NCI-H2107 treated with DMSO at 0.1 percent for 48 hours (cell line): Measurements from ENCODE around the gene AGGF1.
"Not testable (repeated sequence)": the region's sequence is repeated elsewhere in the genome, so short reads cannot be mapped to it uniquely, and the experiment has no call there.

Source experiments
- DNase-seq: peaks from one replicate; lab custom pipeline; 2025; ENCODE audit not compliant: unreplicated experiment; lab: John Stamatoyannopoulos, UW

The AGGF1 gene

DNA sequence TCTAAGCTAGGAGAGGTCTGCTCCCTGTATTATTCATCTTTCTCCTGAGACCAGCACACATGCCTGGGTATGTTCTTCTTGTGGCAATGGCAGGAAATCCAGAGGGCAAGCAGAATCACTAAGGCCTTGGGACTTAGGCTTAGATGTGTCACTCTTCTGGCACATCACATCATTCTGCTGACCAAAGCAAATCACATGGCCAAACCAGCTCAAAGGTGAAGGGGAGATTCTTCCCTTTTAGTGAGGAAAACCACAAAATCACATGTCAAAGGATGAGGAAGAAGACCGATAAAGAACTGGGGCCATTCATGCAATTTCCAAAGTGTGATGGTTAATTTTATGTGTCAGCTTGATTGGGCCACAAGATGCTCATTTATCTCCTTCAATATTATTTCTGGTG lies 5.7 kb upstream of the AGGF1 start:
- no peak for DNase-seq

DNA sequence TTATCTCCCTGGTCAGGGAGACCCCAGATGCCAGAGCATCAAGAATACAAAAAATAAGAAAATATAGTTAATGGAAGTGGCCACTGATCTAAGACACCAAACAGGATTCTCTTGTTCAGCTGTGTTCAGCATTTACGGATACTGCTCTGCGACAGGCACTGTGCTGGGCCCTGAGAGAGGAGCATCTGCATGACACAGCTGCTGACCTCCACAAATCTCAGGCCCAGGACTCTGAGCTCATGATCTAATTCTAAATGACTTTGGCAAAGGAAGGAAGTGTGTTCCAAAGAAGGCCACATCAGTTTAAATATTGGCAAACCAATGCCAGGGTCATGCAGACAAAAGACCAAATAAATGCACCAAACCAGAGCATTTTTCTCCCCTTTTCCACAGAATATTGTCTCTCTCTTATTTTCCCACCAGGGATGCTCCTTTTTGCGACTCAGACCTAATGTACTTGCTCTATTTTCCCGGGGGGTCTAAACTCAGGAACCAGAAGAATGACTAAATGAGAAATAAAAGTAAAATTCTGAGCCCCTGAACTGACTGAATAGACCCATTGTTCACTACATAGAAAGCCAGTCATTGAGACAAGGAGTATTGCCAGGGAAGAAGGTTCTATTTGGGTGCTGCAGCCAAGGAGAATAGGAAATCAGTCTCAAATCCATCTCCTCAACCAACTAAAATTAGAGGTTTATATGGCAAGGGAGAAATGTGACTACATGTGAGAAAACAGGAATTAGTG lies 1.4 kb upstream of the AGGF1 start:
- no peak for DNase-seq

- DNase-seq, result no peak
Measured at GRCh38 chr5:77029376-77029885, 773 bp upstream of the AGGF1 start.

DNA sequence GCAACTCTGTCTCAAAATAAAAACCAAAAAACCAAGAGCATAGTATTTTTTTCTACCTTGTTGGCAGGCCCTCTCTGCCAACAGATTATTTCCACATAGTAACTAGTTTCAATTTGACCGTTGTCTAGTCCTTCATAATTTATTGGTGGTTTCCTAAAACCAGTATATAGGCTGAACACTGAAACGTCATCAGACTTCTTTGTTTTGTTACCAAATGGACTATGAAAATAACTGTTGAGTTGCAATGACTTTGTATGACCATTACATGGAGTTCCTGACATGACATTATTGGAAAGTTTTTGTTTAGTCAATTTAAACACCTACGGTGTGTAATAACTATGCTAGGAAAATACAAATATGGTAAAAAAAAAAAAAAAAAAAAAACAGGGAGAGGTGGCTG lies 1.7 kb downstream of the AGGF1 start:
- DNase-seq, result no peak

DNA sequence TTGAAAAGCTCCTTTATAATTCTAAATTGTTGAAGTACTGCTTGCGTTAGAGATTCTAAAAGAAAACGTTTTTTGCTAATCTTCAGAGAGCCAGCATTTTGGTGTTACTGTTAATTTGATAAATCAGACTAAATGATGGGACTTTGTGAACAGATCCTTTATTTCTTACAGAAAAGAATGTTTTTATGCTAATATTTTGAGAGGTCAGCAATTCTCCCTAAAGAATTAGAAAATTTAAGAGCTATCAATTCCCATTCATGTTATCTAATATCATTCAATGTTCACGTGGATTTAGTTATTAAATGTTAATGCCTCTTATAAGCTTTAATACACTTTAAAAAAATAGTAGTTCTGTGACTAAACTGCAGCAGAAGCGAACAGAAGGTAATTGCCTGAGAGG lies 2.4 kb downstream of the AGGF1 start:
- no peak for DNase-seq

DNA sequence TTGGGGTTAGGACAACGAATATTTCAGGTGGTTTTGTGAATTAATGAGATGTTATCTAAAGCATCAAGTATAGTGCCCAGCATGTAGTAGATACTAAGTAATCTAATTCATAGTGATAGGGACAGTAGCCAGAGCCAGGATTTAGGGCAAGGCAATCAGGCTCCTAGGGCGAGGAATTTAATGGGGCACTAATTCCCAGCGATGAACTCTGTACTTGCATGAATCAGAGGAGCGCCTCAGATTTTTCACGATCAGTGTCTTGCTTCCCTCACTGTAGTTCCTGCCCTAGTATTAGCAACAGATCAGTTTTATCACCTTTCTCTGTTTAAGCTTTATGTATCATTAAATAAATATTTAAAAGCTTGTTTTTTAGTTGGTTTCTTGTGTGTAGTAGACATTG lies 3.1 kb downstream of the AGGF1 start:
- no peak for DNase-seq

GRCh38 chr5:77035950-77036349 lies 5.7 kb downstream of the AGGF1 start:
- DNase-seq, result no peak

GRCh38 chr5:77046416-77047073 lies 16.3 kb downstream of the AGGF1 start:
- DNase-seq, result no peak

GRCh38 chr5:77064040-77064439 lies 33.8 kb downstream of the AGGF1 start:
- DNase-seq, result peak; percentile 1

DNA sequence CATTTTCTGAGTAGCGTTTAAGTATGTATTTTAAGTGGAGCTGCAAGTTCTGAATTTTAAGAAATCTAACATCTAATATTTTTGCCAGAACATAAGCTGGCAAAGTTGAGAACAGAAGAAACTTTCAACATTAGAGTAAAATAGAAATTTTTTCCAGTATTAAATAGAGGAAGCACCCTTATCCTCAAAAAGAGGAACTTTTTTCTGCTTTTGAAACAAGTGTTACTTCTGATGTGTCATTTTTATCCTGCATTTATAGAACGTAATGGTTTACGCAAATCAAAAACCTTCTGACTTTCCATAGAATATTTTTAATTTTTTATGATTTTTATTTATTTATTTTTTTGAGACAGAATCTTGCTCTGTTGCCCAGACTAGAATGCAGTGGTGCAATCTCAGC lies 35.1 kb downstream of the AGGF1 start:
- DNase-seq, result no peak

DNA sequence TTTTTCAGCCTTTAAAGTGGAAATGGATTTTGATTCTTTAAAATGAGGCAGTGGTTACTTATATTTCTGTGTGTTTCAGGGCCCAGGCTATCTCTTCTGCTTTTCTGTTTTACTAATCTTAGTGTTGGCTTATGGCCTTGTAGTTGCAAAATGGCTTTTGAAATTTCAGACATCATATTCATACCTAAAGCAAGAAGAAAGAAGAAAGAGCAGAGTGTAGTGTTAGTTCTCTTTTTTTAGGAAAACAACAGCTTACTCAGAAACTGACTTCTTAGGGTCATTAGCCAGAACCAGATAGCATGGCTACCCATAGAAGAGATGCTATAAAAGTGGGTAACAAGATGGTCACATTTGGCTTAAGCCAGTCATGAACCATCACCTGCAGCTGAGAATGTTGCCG lies 36.0 kb downstream of the AGGF1 start:
- no peak for DNase-seq

GRCh38 chr5:77066823-77067442 lies 36.7 kb downstream of the AGGF1 start:
- no peak for DNase-seq

GRCh38 chr5:77073667-77074066 lies 43.5 kb downstream of the AGGF1 start:
- no peak for DNase-seq

DNA sequence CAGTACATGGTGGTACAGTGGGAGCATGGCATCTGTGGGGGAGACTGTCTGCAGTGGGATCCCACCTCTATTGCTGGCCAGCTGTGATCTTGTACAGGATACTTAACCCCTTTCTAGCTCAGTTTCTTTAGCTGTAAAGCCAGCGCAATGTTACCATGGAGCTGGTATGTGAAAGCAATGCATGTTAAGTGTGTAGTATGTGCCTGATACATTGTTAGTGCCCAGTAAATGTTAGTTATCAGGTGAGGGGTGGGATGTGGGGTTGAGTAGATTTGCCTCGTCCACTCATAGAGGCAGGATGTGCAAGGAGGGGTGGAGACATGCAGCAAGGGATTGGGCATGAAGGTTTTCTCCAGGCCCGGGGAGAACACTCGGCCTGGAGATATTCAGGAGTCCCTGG lies 44.5 kb downstream of the AGGF1 start:
- DNase-seq, result no peak

- no peak for DNase-seq
Measured at GRCh38 chr5:77076961-77077828, 47.0 kb downstream of the AGGF1 start.

DNA sequence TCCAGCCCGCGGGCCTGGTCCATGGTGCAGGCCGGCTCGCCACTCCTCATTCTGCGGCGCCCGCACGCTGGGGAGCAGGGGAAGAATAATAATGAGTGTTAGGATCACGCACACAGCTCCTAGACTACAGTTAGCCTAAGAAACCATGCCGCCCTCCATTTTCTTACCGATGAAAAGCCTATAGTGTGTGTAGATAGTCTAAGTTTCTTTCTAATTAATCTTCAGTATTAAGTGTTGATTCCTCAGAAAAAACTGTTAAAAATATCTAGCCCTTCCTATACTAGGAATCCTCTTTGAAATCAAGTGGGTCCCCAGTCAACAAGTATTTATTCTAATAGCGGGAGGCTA lies 47.6 kb downstream of the AGGF1 start:
- no peak for DNase-seq

GRCh38 chr5:77080479-77080878 lies 50.3 kb downstream of the AGGF1 start:
- DNase-seq, result not testable (repeated sequence)

- peak; percentile 93 for DNase-seq
Measured at GRCh38 chr5:77080905-77081304, 50.7 kb downstream of the AGGF1 start.

DNA sequence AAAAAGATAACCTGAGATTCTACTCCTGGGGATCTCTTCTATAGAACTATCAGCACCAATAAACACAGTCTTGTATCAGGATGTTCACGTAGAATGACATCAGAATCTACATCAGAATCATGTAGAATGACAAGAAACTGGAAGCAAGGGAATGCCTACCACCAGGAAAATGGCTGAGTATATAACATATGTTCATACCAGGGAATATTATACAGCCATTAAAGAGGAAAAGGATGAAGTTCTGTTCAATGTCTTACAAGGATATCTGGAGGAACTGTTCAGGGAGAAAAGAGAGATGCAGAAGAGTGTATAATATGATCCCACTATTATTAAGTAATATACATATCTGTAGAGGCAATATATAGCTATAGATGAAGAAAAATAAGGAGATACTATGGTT lies 52.1 kb downstream of the AGGF1 start:
- no peak for DNase-seq

DNA sequence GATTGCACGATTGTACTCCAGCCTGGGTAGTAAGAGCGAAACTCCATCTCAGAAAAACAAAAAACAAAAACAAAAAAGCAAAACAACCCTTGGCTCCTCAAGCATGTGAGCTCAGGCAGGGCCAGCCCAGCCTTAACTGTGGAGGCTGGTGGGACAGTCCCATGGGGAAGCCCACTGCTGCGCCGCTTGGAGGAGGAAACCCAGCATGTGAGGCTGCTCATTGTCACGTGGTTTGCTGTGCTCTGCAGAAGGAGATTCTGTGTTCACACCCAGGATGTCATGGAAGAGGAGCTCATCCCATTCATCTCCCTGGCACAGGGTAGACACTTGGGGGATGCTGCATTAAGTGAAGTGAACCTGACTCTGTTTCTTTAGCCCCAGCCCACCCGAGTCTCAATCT lies 52.9 kb downstream of the AGGF1 start:
- DNase-seq, result no peak

DNA sequence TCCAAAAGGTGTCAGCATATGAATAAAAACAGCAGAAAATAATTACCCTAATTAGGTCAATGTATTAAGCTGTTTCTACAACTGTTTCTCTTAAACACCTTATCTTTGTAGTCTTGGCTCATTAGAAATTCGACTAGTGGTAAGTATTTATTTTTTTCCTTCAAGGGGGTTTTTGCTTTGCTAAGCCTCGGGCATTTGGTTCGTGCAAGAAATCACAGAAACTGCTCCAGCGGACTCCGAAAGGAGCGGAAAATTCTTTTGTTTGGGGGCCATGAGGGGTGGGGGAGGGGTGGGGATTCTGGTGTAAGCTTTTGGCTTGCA lies 56.1 kb downstream of the AGGF1 start:
- peak; percentile 52 for DNase-seq
